H1 (cell line): ENCODE measurements around the gene IFT80. TPM values are rescaled to one million over a fixed set of nuclear protein-coding genes. Genes with fewer than 3 reads are reported as not detected.

Source experiments
- CREB1 ChIP-seq: IDR thresholded peaks from 2 replicates; pipeline ENCODE4 v1.6.1; 2012; ENCODE audit warnings: inconsistent platforms
- SRF ChIP-seq: IDR thresholded peaks from 2 replicates; pipeline ENCODE4 v1.6.1; 2011; ENCODE audit warnings: mild to moderate bottlenecking, low read depth, low read length, moderate library complexity
- USF2 ChIP-seq: IDR thresholded peaks from 2 replicates; pipeline ENCODE4 v1.6.1; 2011; ENCODE audit warnings: low read length, improper control_type of control experiment
- polyA plus RNA-seq, 7 experiments: library from polyadenylated mRNA; depleted of rRNA in 3 of 7; stranded (reverse) in 5 of 7; unstranded in 2 of 7; fragments of >200 nt in 5 of 7; fragments of 200-250 nt in 2 of 7; gene quantifications; 1 replicate in 5 of 7; 2 replicates in 1 of 7; 4 replicates in 1 of 7; pipeline versions ENCODE4 v1.2.1 to v1.2.3, GENCODE V29; 2011 to 2013; ENCODE audit warnings: missing spikeins in 2 of 7, mixed read lengths in 2 of 7
- total RNA-seq: library from RNA; stranded (reverse); fragmentation: NEBNext Ultra II Directional; extraction: Animal tissue kit (Norgen Biotek cat#: 25700); gene quantifications from 2 replicates; pipeline ENCODE4 v1.2.1, GENCODE V29; 2021

IFT80 gene
- total and polyA plus RNA-seq, 2 of the 8 experiments (the other 6 are each of a cell fraction or from before 2014, with no cell fraction given) = 7.2 to 25.9 TPM

DNA sequence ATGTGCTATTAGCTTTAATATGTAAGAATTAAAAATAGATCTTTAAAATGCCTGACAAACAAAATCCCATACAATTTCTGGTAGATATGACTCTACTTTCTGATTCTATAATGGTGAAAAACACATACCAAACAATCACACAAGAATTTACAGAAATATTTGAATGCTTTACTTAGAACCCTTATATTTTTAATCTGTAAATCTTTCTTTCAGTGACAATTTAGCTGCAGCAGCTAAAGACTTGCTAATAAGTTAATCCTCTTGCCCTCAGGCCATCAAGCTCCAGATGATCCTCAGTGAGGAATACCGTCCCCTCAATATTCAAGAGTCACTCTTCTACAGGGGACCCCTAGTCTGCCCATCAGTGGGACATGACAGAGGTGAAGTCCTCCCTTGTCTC, 118.2 kb downstream of the IFT80 start (continued):
- TF ChIP-seq CREB1 = no peak
- no peak for TF ChIP-seq SRF
- no peak for TF ChIP-seq USF2
